ENCODE data around the gene KIAA0586.
"Not testable (repeated sequence)": the region's sequence is repeated elsewhere in the genome, so short reads cannot be mapped to it uniquely, and the experiment has no call there.

The KIAA0586 gene

GRCh38 chr14:58491593-58491992, 64.1 kb downstream of the KIAA0586 start:
- Mint-ChIP-seq H3K27ac (no peak overlapping the region), H3K27me3 (no peaks in the 10 kb centered on the region), H3K4me1 (no peaks in the 10 kb centered on the region), H3K4me3 (no peak overlapping the region), H3K9me3 (no peaks in the 10 kb centered on the region), H3K36me3 (peaks cover 7% of the 10 kb centered on the region)

- H3K4me3 Mint-ChIP-seq = no peak overlapping the region
- H3K27me3 Mint-ChIP-seq = no peaks in the 10 kb centered on the region
- peaks cover 7% of the 10 kb centered on the region for H3K36me3 Mint-ChIP-seq
- no peaks in the 10 kb centered on the region for H3K9me3 Mint-ChIP-seq
- H3K4me1 Mint-ChIP-seq = no peaks in the 10 kb centered on the region
- no peak overlapping the region for H3K27ac Mint-ChIP-seq
These were observed 64.5 kb downstream of the KIAA0586 start for GRCh38 chr14:58492044-58492443.

- no peaks in the 10 kb centered on the region for H3K27me3 Mint-ChIP-seq
- no peak overlapping the region for H3K4me3 Mint-ChIP-seq
- no peak overlapping the region for H3K27ac Mint-ChIP-seq
- H3K4me1 Mint-ChIP-seq = no peaks in the 10 kb centered on the region
- H3K36me3 Mint-ChIP-seq = peaks cover 4% of the 10 kb centered on the region
- H3K9me3 Mint-ChIP-seq = no peaks in the 10 kb centered on the region
These were observed 73.8 kb downstream of the KIAA0586 start for GRCh38 chr14:58501214-58501816.

GRCh38 chr14:58513272-58513671, 85.8 kb downstream of the KIAA0586 start:
- no peak overlapping the region for H3K27ac Mint-ChIP-seq
- peaks cover 7% of the 10 kb centered on the region for H3K9me3 Mint-ChIP-seq
- H3K36me3 Mint-ChIP-seq = peaks cover 35% of the 10 kb centered on the region

GRCh38 chr14:58517592-58517991, 90.1 kb downstream of the KIAA0586 start:
- H3K9me3 Mint-ChIP-seq = peaks cover 7% of the 10 kb centered on the region
- no peaks in the 10 kb centered on the region for H3K4me1 Mint-ChIP-seq
- no peak overlapping the region for H3K27ac Mint-ChIP-seq
- H3K27me3 Mint-ChIP-seq = no peaks in the 10 kb centered on the region
- peaks cover 48% of the 10 kb centered on the region for H3K36me3 Mint-ChIP-seq
- no peak overlapping the region for H3K4me3 Mint-ChIP-seq

More at GRCh38 chr14:58513272-58513671, 85.8 kb downstream of the KIAA0586 start:
- Mint-ChIP-seq H3K4me3 (no peak overlapping the region), H3K4me1 (no peaks in the 10 kb centered on the region), H3K27me3 (no peaks in the 10 kb centered on the region)

GRCh38 chr14:58525691-58526090, 98.2 kb downstream of the KIAA0586 start:
- H3K27ac Mint-ChIP-seq, H3K4me3 Mint-ChIP-seq, H3K27me3 Mint-ChIP-seq, H3K4me1 Mint-ChIP-seq, H3K9me3 Mint-ChIP-seq: not testable (repeated sequence)
- peaks cover 29% of the 10 kb centered on the region for H3K36me3 Mint-ChIP-seq

- H3K27me3 Mint-ChIP-seq = no peaks in the 10 kb centered on the region
These were observed 105.9 kb downstream of the KIAA0586 start for GRCh38 chr14:58533446-58533845.

GRCh38 chr14:58535044-58535443, 107.5 kb downstream of the KIAA0586 start:
- no peaks in the 10 kb centered on the region for H3K9me3 Mint-ChIP-seq

More at GRCh38 chr14:58533446-58533845, 105.9 kb downstream of the KIAA0586 start:
- Mint-ChIP-seq H3K4me3 (no peak overlapping the region), H3K36me3 (peaks cover 10% of the 10 kb centered on the region), H3K4me1 (peaks cover 18% of the 10 kb centered on the region), H3K27ac (no peak overlapping the region), H3K9me3 (no peaks in the 10 kb centered on the region)

GRCh38 chr14:58537004-58537403, 109.5 kb downstream of the KIAA0586 start:
- no peak overlapping the region for H3K4me3 Mint-ChIP-seq
- H3K27ac Mint-ChIP-seq = no peak overlapping the region
- H3K27me3 Mint-ChIP-seq = no peaks in the 10 kb centered on the region
- peaks cover 15% of the 10 kb centered on the region for H3K36me3 Mint-ChIP-seq
- H3K9me3 Mint-ChIP-seq = no peaks in the 10 kb centered on the region
- H3K4me1 Mint-ChIP-seq = peaks cover 19% of the 10 kb centered on the region

More at GRCh38 chr14:58535044-58535443, 107.5 kb downstream of the KIAA0586 start:
- H3K27ac Mint-ChIP-seq = no peak overlapping the region
- H3K36me3 Mint-ChIP-seq = peaks cover 7% of the 10 kb centered on the region
- no peaks in the 10 kb centered on the region for H3K27me3 Mint-ChIP-seq
- no peak overlapping the region for H3K4me3 Mint-ChIP-seq
- H3K4me1 Mint-ChIP-seq = peaks cover 18% of the 10 kb centered on the region

- no peak overlapping the region for H3K4me3 Mint-ChIP-seq
- H3K27ac Mint-ChIP-seq = no peak overlapping the region
- H3K4me1 Mint-ChIP-seq = peaks cover 14% of the 10 kb centered on the region
- peaks cover 31% of the 10 kb centered on the region for H3K36me3 Mint-ChIP-seq
- peaks cover 11% of the 10 kb centered on the region for H3K9me3 Mint-ChIP-seq
- H3K27me3 Mint-ChIP-seq = no peaks in the 10 kb centered on the region
These were observed 113.5 kb downstream of the KIAA0586 start for GRCh38 chr14:58540749-58541632.

GRCh38 chr14:58541633-58542022, 114.1 kb downstream of the KIAA0586 start:
- peaks cover 29% of the 10 kb centered on the region for H3K36me3 Mint-ChIP-seq
- H3K4me1 Mint-ChIP-seq = peaks cover 14% of the 10 kb centered on the region
- H3K27ac Mint-ChIP-seq = no peak overlapping the region
- H3K4me3 Mint-ChIP-seq = no peak overlapping the region
- H3K27me3 Mint-ChIP-seq = no peaks in the 10 kb centered on the region
- peaks cover 11% of the 10 kb centered on the region for H3K9me3 Mint-ChIP-seq

GRCh38 chr14:58543253-58543652, 115.7 kb downstream of the KIAA0586 start:
- H3K4me1 Mint-ChIP-seq = peaks cover 14% of the 10 kb centered on the region
- H3K36me3 Mint-ChIP-seq = peaks cover 26% of the 10 kb centered on the region
- H3K27ac Mint-ChIP-seq = no peak overlapping the region
- peaks cover 11% of the 10 kb centered on the region for H3K9me3 Mint-ChIP-seq
- no peak overlapping the region for H3K4me3 Mint-ChIP-seq
- H3K27me3 Mint-ChIP-seq = no peaks in the 10 kb centered on the region

GRCh38 chr14:58547649-58548048, 120.1 kb downstream of the KIAA0586 start:
- Mint-ChIP-seq H3K4me1 (peaks cover 7% of the 10 kb centered on the region), H3K36me3 (peaks cover 16% of the 10 kb centered on the region), H3K27me3 (no peaks in the 10 kb centered on the region), H3K27ac (no peak overlapping the region), H3K9me3 (peaks cover 11% of the 10 kb centered on the region), H3K4me3 (no peak overlapping the region)

GRCh38 chr14:58549105-58549757, 121.7 kb downstream of the KIAA0586 start:
- Mint-ChIP-seq H3K27me3 (no peaks in the 10 kb centered on the region), H3K36me3 (peaks cover 6% of the 10 kb centered on the region), H3K27ac (no peak overlapping the region), H3K4me1 (no peaks in the 10 kb centered on the region), H3K9me3 (no peaks in the 10 kb centered on the region), H3K4me3 (no peak overlapping the region)

- Mint-ChIP-seq H3K27me3 (no peaks in the 10 kb centered on the region), H3K4me3 (no peak overlapping the region), H3K9me3 (no peaks in the 10 kb centered on the region), H3K36me3 (no peaks in the 10 kb centered on the region), H3K27ac (no peak overlapping the region), H3K4me1 (no peaks in the 10 kb centered on the region)
These were observed 126.4 kb downstream of the KIAA0586 start for GRCh38 chr14:58553959-58554358.

- Mint-ChIP-seq H3K27ac (no peak overlapping the region), H3K9me3 (no peaks in the 10 kb centered on the region), H3K27me3 (no peaks in the 10 kb centered on the region), H3K36me3 (no peaks in the 10 kb centered on the region), H3K4me1 (peaks cover 5% of the 10 kb centered on the region), H3K4me3 (no peak overlapping the region)
These were observed 128.1 kb downstream of the KIAA0586 start for GRCh38 chr14:58555647-58556046.
